DMS153 (cell line): ENCODE data around the gene BRD2.

Experiments
- DNase-seq: peaks from one replicate; lab custom pipeline; 2025; lab: John Stamatoyannopoulos, UW

The BRD2 gene

DNA sequence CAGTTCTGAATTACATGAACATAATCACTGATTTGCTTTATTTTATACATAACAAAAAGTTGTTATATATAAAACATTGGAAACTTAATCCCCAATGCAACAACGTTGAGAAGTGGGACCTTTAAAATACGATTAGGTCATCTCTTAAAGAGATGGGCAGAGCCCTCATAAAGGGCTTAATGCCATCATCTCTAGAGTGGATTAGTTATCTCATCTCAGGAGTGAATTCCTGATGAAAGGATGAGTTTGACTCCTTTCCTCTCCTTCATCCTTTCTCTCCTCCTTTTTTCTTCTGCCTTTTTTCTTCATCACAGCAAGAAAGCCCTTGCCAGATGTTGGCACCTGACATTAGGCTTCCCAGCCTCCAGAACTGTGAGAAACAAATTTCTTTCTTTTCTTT is 27.1 kb downstream of the BRD2 start:
- no peak for DNase-seq

DNA sequence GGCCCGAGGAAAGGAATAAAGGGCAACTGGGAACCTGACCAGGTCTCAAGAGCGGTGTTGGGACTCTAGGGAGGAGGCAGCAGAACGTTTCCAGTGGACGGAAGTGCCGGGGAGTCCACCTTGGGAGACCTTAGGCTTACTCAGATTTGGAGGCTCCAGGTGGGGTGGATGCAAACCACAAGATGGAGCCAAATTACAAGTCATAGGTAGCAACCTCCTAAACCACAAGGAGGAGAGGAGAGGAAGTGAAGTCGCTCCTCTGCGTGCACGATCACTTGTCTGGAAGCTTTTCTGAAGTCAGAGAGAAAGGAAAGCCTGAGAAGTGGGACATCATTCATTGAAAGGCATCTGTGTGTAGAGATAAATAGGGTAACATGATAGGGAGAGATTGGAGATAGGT is 31.7 kb downstream of the BRD2 start:
- no peak for DNase-seq

DNA sequence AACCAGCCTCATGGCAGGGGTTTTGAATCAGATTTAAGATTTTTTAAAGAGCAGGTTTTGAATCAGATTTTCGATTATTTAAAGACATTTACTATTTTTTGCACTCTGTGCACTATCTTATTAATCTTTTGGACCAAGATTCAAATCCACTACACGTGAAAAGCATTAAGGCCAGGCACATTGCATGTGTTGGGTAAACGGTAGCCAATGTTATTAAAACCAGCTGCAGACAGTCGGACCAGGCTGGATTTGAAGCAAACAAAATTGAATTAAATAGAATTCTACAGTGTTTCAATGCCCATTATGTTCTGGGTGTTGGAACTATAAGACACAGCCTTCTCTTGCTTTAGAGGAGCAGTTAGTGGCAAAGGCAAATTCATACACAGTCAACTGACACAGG is 33.3 kb downstream of the BRD2 start:
- DNase-seq: no peak

DNA sequence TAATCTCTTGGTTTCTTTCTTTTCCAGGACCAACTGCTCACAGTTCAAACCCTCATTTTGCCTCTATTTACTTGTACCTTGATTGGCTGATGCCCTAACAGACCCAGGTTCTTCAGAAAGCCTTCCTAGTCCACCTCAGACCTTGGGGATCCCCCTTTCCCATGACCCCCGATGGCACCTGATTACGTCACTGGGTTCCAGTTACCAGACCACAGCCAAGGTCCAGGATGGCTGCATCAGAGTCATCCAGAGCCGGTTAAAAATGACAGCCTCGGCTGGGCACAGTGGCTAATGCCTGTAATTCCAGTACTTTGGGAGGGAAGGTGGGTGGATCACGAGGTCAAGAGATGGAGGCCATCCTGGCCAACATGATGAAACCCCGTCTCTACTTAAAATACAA is 36.5 kb downstream of the BRD2 start:
- no peak for DNase-seq

DNA sequence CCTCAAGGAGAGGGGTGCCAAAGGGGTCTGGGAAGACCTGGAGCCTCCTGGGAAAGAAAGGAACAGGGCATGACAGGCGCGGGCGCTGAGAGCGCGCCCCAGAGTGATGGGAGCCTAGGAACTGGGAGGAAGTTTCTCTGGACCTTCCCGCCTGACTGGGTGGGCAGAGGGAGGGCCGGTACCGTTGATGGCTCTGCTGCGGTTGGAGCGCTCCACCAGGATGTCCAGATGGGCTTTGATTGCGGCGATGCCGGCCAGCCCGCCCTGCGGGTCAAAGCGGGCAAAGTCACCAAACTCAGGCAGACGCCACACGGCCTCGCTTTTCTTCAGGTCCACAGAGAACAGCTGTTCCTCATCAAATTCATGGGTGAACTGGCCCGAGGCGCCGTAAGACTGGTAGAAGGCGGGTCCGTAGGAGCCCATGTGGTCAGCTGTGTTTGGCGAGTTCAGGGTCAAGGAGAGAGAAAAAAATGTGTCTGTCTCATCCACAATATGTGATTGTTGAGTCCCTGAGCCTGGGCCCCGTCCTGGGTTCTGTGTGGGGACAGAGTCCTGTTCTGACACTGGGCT is 39.5 kb downstream of the BRD2 start:
- no peak for DNase-seq

DNA sequence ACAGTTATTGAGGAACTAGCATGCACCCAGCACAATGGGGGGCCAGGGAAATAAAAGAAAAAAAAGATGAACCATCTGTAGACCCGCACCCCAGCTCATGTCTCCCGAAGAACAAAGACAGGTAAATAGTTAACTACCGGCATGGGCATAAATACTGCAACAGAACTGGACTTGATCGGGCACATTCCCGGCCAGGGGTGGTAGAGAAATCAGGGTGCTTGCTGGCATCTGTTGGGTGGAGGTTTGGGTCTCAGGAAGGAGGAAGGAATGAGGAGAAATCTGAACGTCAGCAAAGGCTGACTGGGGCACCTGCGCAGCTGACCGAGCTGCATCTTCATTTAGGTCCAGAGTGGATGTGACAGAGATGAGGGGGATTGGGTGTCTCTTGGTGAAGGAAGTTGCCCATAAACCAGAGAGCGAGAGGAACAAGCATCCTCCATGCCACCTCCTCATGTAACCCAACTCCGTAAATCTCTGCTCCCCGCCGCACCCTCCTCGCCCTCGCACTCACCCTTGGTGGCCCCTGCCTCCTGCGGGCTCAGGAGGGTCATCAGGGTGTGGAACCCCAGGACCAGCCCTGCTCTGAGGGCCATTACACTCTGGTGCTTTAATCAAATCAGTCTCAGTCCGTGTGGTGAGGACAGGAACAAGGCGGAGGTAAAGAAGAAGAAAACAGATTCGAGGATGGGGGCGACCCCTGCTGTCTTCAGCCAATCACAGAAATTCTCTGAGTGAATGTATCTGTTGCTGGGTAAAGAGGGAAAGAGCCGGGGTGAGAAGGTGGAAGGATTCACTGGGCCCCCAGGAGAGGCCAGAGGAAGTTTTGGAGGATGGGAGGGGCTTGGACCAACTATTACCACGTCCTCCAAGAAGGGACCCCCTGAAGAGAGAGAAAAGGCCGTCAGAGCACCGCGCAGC is 40.8 kb downstream of the BRD2 start, which contains the start of gene HLA-DOA:
TSS of gene HLA-DOA (minus strand) at position 648 of the 918 bp plus-strand sequence.
- no peak for DNase-seq

DNA sequence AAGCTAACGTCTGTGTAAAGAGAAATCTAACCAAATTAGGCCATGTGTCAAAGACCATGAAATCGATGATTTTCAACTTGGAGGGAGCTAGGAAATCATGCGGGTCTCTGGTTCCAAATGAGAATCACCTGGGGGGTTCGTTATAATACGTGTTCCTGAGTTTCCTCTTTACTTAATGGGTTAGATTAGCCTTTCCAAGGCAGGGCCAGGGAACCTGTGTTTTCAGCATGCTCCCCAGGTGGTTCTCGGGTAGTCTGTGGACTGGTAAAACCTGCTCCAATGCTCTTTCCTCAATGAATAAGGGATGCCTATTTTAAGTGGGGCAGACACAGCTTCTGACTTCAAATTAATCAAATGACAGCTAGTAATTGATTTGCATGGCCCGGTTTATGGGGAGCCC is 42.0 kb downstream of the BRD2 start:
- DNase-seq: no peak

DNA sequence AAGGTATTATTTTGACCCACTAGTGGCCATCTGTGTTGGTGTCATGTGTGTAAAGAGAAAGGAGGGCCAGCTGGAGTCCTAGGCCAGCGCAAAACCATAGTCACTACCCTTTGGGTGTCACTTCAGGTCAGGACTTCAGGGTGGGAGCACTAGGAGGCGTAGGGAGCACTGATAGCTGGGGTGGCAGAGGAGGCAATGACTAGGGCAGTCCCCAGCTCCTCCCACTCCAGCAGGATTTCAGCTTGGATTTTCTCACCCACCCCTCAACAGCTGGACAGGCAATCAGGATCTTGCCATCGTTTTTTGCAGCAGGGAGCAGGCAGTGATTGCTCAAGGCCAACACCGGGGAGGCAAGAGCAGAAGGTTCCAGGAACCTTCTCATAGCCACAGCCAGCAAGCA is 45.2 kb downstream of the BRD2 start:
- DNase-seq: no peak

DNA sequence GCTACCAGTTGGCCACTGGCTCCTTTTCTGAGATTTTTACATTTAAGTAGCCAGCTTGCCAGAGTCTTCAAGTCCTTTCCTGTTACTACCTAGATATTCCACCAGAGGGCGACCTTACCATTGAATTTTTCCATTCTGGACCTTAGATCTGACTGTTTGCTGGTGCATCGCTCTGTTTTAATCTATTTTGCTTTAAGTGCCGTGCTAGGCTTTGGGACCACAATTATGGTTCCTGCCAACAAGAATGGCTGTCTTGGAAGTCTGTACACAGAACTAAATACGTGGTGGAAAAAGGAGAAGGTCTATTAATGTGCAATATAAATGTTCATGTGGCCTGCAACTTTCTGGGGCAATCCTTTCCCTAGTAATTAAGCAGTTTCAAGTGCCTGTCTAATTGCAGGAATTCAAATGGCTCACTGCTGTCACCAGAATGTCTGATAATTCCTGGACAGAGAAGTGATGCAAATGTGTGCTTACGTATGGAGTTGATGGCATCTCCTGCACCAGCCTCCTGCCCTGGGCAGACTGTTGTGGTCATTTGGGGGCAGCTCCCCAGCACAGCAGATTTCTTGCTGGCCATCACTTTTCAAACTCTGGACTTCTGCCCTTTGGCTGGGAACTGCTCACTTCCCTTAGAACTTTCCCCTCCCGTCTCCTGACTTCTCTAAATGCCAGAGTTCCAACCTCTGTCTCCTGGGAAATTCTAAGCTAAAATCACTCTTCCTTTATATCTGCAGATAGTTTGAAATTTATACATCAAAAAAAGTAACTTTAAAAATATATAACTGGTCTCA is 46.6 kb downstream of the BRD2 start:
- peak; percentile 60 for DNase-seq

DNA sequence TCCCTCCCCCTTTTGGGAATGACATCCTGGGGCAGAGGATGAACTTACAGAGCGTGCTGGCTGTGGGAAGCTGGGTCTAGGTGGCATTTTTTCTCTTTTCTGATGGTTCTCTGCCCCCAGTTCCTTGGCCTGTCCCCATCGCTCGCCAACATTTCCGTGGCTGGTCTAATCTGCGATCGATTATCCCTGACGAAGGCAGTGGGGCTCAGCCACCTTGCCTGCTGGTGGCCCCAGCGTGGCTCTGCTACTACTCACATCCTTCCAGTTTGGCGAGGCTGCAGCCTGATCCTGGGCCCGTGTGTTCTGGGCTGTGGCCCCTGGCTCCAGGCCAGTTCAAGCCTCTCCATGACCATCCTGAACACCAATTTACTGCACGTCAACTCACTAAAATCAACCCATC is 47.4 kb downstream of the BRD2 start:
- DNase-seq: no peak

DNA sequence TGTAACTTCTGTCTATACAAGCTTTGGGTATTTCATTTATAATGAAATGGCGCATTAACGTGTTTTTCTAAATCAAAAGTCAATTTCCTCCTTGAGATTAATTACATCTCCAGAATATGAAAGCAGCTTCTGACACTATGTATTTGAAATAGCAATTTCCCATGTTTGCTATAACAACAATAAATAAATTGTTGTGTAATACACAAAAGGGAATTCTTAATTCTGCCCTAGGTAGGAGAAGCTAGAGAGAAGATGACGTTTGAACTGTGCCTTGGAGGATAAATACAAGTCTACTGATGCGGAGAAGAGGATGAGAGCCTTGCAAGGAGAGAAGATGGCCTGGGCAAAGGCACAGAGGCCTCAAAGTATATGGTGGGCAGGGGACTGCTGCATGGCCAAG is 48.6 kb downstream of the BRD2 start:
- DNase-seq: no peak

DNA sequence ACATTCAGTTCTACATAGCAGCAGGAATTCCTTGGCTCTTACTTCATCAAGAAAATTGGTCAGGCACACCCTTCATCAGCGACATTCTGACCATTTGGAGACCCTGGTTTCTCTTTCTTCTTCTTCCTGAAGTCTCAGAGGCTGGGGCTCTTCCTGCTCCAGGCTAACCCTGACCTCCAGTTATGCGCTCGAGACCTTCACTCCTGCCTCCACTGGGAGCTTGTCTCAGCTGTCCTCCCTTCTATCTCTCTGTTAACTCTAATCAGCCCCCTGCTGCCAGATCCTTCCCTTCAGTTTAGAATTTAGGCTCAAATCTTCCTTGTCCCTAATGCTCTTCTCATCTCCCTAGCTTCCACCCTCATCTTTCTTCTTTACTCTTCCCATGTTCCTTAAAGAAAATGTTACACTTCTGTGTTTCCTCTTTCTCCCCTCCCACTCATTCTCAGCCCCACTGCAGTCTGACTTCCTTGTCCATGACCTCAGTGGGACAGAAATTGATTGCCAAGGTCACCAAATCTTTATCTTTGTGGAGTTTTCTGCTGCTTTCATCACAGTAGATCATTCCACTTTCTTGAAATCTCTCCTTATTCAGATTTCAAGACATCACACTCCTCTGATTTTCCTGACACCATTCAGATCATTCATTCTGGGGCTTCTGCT is 49.4 kb downstream of the BRD2 start:
- no peak for DNase-seq

DNA sequence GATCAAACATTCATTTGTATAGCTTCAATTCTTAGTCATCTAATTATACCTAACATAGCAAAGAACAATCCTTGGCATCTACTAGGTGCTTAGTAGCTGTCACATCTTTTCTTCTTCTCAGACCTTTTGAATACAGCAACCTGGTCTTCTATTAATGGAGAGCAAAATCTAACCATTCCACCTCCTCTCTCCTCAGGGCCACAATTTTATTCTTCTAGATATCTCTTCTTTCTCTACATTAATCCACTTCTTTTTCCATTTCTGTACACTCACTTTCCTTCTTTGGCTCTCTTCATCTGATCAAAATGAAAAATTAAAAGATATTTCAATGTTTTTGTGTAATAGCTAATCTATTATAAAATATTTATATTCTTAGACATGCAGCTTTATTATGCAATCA is 50.0 kb downstream of the BRD2 start:
- DNase-seq: no peak

DNA sequence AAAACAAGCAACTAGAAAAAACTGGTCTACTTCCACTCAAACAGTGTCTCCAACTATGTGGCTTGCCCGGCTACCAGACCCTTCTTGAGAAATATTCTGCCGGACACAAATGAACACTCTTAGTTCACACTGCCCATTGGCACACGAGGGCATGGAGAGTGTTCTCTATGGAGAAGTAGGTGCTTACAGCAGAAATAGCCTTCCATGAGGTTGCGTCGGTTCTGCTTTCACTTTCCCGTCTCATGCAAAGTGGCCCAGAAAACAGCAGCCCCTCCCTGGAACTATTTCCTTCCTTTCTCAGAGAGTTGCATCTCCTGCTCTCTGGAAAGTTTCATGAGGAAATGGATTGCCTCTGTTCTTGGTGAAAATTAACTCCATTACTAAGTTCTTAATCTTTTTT is 50.5 kb downstream of the BRD2 start:
- DNase-seq: no peak

DNA sequence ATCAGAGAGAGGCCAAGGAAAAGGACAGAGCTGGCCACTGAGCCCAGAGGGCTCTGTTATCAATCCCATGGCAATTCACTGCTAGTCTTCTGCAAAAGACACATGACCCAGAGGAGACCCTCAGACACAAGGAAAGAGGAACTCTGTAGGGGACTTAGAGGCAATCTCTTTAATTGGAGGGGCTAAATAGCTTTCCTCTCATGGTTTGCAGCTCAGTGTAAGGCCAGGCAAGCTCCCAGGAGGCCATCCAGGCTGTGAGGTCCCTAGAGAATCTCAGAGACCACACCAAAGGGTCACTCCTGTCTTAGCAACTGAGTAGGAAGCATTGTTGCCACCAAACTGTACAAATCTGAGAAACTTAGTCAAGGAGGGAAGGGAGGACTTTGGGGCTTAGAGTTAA is 51.0 kb downstream of the BRD2 start:
- DNase-seq: no peak

DNA sequence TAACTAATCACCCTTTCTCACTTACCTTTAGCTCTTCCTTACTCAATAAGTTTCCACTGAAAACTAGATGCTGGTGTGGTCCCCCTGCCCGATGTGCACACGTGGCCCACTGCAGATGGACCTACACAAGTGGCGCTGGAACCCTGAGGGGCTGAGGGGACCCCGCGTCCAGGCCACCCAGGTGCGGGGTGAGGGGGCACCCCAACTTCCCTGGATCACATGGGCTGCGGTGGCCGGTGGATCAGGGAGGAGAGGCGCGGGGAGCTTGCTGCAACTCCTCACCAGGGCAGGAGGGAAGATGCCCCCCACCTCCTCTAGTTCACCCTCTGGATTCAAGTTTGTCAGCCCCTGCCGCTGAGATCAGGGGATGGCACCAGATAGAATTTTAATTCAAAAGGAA is 53.5 kb downstream of the BRD2 start:
- no peak for DNase-seq

DNA sequence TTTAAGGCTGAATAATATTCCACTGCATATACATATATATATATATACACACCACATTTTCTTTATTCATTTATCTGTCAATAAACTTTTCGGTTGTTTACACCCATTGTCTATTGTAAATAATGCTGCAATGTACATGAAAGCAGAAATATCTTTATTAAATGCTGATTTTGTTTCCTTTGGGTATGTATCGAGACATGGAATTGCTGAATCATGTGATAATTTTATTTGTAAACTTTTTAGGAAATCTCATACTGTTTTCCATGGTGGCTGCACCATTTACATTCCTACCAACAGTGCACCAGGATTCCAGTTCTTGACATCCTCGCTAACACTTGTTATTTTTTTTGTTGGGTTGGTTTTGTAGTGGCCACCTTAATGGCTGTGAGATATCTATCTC is 55.1 kb downstream of the BRD2 start:
- DNase-seq: no peak

DNA sequence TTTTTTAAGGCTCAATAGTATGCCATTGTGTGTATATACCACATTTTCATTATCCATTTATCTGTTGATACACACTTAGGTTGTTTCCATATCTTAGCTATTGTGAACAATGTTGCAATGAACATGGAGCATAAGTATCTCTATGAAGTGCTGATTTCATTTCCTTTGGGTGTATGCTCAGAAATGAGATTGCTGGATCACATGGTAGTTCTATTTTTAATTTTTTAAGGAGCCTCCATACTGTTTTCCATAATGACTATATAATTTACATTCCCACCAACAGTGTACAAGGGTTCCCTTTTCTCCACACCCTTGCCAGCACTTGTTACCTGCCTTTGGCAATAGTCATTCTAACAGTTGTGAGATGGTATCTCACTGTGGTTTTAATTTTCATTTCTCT is 56.1 kb downstream of the BRD2 start:
- no peak for DNase-seq

DNA sequence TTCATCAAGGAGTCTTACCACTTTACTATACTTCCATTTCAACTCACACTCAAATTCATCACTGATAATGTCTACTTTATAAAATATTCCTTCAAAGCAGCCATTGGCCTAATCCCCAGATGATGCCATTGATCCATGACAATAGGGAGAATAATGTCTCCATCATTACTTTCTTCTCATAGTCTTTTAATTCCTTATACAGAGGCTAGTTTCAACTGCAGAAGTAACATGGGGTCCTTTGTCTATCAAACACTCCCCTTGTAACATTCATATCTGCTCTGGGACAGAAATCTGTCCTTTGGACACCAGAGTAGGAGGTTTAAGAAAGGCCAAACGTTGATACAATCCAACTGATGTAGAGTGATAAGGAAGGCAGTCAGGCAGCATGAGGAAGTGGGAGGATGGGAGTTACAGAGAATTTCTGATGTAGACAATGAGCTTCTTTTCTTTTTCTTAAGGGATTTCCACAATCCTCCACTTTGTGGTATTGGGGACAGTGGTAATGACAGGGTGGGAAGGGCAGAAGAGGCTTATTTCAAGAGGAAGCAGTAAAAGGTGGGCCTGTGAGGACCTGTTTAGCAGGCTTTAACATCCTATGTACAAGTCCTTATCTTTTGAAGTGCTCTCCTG is 59.9 kb downstream of the BRD2 start:
- DNase-seq: no peak

DNA sequence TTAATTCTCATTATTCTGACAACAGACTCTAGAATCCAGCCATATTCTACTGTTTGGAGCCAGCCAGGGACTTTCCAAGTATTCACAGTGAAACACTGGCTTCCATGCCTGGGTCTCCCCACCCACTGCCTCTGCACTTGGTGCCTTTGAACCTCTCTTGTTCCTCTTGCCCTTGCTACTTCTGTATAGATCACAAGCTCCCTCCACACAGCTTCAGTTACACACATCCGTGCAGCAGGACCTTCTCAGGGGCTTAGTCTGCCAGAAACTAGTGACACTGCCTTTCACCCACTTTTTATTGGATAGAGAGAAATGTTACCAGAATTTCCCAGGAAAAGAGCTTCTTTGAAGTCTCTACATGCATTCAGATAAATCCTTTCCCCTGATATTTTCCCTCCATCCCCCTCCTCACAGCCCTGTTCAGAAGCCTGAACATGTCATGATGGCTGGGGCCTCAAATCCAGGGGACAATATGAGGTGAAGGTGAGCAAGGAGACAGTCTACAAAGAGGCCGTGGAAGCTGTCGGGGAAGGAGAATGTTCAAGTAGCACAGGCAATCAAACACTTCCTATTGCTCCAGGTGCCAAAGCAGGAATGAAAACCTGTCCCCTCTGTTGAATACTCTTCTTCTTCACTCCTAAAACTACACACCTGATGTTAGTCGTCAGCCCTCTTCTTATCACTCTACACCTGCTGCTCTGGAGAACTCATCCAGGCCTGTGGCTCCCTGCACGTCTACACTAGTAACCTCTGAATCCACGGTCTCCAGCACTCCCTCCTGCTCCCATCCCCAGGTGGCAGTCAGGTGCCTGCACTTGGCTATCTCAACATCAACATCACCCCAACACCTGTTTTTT is 61.2 kb downstream of the BRD2 start:
- DNase-seq: no peak

DNA sequence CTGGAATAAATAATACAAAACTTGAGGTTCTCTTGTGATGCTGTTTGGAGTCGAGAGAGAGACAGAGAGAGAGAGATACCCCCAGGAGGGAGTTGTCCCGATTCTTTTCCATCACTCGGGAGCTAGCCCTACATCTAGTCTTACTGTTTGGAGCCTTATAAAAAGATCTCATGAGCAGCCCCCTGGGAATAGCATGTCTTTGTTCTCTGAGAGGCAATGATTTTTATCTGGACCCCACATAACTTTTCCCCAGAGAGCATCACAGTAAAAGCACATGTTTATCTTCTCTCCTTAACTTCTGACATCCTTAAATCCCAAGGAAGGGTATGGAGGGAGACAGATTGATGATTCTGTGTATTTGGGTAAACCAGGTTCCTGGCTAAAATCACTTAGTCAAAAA is 61.9 kb downstream of the BRD2 start:
- no peak for DNase-seq
